HepG2 (cell line): Measurements from ENCODE around the gene LIFR. TPM values are rescaled to one million over a fixed set of nuclear protein-coding genes. Genes with fewer than 3 reads are reported as not detected.

Experiments
- GFI1 ChIP-seq: sonication (generic); formaldehyde crosslinking; IDR thresholded peaks from 2 replicates; pipeline ENCODE4 v1.5.0; 2020; ENCODE audit warnings: missing genetic modification reagents, mild to moderate bottlenecking, borderline replicate concordance
- HDAC1 ChIP-seq: sonication (generic); formaldehyde crosslinking; IDR thresholded peaks from 2 replicates; pipeline ENCODE4 v1.5.1; 2020; ENCODE audit warnings: mild to moderate bottlenecking, missing genetic modification reagents
- HNRNPLL ChIP-seq: fragments of 200-400 bp; formaldehyde crosslinking; IDR thresholded peaks from 2 replicates; pipeline ENCODE4 v1.6.1; 2017; ENCODE audit warnings: mild to moderate bottlenecking, low read depth, low read length; ENCODE audit not compliant: poor library complexity, severe bottlenecking
- MED8 ChIP-seq: sonication (generic); formaldehyde crosslinking; IDR thresholded peaks from 2 replicates; pipeline ENCODE4 v1.8.1; 2023; ENCODE audit warnings: mild to moderate bottlenecking, missing genetic modification reagents; ENCODE audit not compliant: insufficient replicate concordance
- POLR2AphosphoS5 ChIP-seq: IDR thresholded peaks from 2 replicates; pipeline ENCODE4 v1.6.1; 2012; ENCODE audit warnings: low read depth, low read length
- RNF2 ChIP-seq: fragments of 450-650 bp; conservative IDR thresholded peaks from 2 replicates; pipeline ENCODE4 v1.6.1; 2016; ENCODE audit warnings: low read depth
- SALL1 ChIP-seq: sonication (generic); formaldehyde crosslinking; IDR thresholded peaks from 2 replicates; pipeline ENCODE4 v1.8.0; 2022; ENCODE audit warnings: mild to moderate bottlenecking, missing genetic modification reagents
- SAP130 ChIP-seq: IDR thresholded peaks from 2 replicates; pipeline ENCODE4 v1.6.1; 2016; ENCODE audit warnings: low read depth
- SMAD1 ChIP-seq: sonication (generic); formaldehyde crosslinking; IDR thresholded peaks from 2 replicates; pipeline ENCODE4 v1.4.0; 2020; ENCODE audit warnings: missing genetic modification reagents, low read depth, mild to moderate bottlenecking, borderline replicate concordance
- TAF1 ChIP-seq: sonication (generic); formaldehyde crosslinking; IDR thresholded peaks from 2 replicates; pipeline ENCODE4 v1.4.0; 2020; ENCODE audit warnings: missing genetic modification reagents
- THYN1 ChIP-seq: sonication (generic); formaldehyde crosslinking; IDR thresholded peaks from 2 replicates; pipeline ENCODE4 v1.8.1; 2023; ENCODE audit warnings: low read depth, mild to moderate bottlenecking, moderate library complexity, missing genetic modification reagents, borderline replicate concordance
- ZFX ChIP-seq: sonication (generic); formaldehyde crosslinking; IDR thresholded peaks from 2 replicates; pipeline ENCODE4 v1.4.0; 2020; ENCODE audit warnings: mild to moderate bottlenecking, low read depth, missing genetic modification reagents, moderate library complexity
- ZNF496 ChIP-seq: sonication (generic); formaldehyde crosslinking; IDR thresholded peaks from 2 replicates; pipeline ENCODE4 v1.8.1; 2023; ENCODE audit warnings: mild to moderate bottlenecking, moderate library complexity, missing genetic modification reagents; ENCODE audit not compliant: insufficient replicate concordance
- ZNF530 ChIP-seq: sonication (generic); formaldehyde crosslinking; IDR thresholded peaks from 2 replicates; pipeline ENCODE4 v1.5.0; 2020; ENCODE audit warnings: low read depth, mild to moderate bottlenecking, missing genetic modification reagents
- ZNF713 ChIP-seq: sonication (generic); formaldehyde crosslinking; IDR thresholded peaks from 2 replicates; pipeline ENCODE4 v1.4.0; 2020; ENCODE audit warnings: mild to moderate bottlenecking, missing genetic modification reagents
- ZNF816 ChIP-seq: sonication (generic); formaldehyde crosslinking; IDR thresholded peaks from 2 replicates; pipeline ENCODE4 v1.8.0; 2022; ENCODE audit warnings: missing genetic modification reagents, mild to moderate bottlenecking, borderline replicate concordance
- polyA plus RNA-seq, 8 experiments: library from polyadenylated mRNA; depleted of rRNA in 3 of 8; stranded (reverse) in 7 of 8; unstranded in 1 of 8; fragments of >200 nt; fragmentation: Illumina TruSeq in 4 of 8; extraction: Trizol in 4 of 8; gene quantifications; 2 replicates each; pipeline versions ENCODE4 v1.2.1 to v1.2.3, GENCODE V29; 2011 to 2016; ENCODE audit warnings: low read depth in 4 of 8, missing spikeins in 1 of 8, mixed read lengths in 1 of 8; ENCODE audit not compliant: insufficient read depth in 1 of 8
- total RNA-seq, 5 experiments: library from RNA; depleted of rRNA; stranded (reverse); fragments of >200 nt; fragmentation: Illumina TruSeq; extraction: Trizol; gene quantifications; 2 replicates each; pipeline ENCODE4 v1.2.3, GENCODE V29; 2016; ENCODE audit warnings: low read depth in 1 of 5
- TF ChIP-seq, protein P1 (sequence below): IDR thresholded peaks from 2 replicates; pipeline ENCODE4 v1.6.1; 2016; ENCODE audit warnings: missing compliant biosample characterization, missing genetic modification reagents, borderline replicate concordance
- TF ChIP-seq, protein P2 (sequence below): sonication (generic); formaldehyde crosslinking; IDR thresholded peaks from 2 replicates; pipeline ENCODE4 v1.4.0; 2020; ENCODE audit warnings: mild to moderate bottlenecking, missing genetic modification reagents
- TF ChIP-seq, protein P3 (sequence below): fragments of 450-650 bp; IDR thresholded peaks from 2 replicates; pipeline ENCODE4 v1.6.1; 2017
- TF ChIP-seq, protein P4 (sequence below): IDR thresholded peaks from 2 replicates; pipeline ENCODE4 v1.6.1; 2018; ENCODE audit warnings: missing genetic modification reagents, mild to moderate bottlenecking, missing compliant biosample characterization

LIFR gene
- total and polyA plus RNA-seq, 2 of the 13 experiments (the other 11 are each of a cell fraction or from before 2014, with no cell fraction given): 6.3 to 25.2 TPM

DNA sequence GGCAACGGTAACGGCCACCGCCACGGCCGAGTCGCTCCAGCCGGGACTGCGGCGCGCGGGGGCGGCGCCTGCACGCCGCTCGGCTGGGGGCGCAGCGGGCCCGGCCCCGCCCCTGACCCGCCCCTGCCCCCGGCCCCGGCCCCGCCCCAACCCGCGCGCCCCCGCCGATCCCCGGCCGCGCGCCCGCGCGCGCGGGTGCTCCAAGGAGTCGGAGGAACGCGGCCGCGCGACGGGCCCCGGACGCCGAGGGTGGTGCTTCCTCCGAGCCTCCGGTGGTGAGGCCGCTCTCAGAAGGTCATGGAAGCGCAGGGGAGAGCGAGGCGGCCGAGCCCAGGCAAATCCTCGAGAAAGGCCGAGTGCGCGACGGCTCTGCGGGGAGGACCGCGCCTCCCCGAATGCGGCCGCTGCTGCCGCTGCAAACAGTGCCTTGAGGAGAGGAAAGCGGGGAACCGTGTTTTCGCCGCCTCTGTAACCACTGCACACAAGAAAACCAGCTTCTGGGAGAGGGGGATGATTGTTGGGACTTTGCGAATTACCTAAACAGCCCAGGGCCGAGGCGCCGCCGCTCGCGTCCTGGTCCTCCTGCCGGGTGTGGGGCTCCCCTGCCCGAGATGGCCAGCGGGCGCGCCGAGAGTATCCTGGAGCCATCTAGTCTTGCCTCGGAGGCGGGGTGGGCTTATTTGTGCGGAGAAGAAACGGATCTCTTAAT is at the start of gene LIFR (continued):
- peak; percentile 71; the same call in 1 of the 2 replicates for TF ChIP-seq ZNF816 (CRISPR knock-in tag)
- TF ChIP-seq SAP130 (CRISPR knock-in tag): peak; percentile 52
- peak; percentile 64 for TF ChIP-seq HDAC1 (CRISPR knock-in tag)
- TF ChIP-seq HNRNPLL: peak; percentile 49
- 0 out of 2 replicates have a peak, but pooled peaks have one; percentile 50 for TF ChIP-seq SMAD1 (CRISPR knock-in tag)
- peak; percentile 66 for TF ChIP-seq SALL1 (CRISPR knock-in tag)
- TF ChIP-seq ZNF713 (CRISPR knock-in tag): 0 out of 2 replicates have a peak, but pooled peaks have one; percentile 46
- no peak for TF ChIP-seq ZNF496
- TF ChIP-seq RNF2: peak; percentile 72; the same call in 1 of the 2 replicates
- TF ChIP-seq, protein P1, sequence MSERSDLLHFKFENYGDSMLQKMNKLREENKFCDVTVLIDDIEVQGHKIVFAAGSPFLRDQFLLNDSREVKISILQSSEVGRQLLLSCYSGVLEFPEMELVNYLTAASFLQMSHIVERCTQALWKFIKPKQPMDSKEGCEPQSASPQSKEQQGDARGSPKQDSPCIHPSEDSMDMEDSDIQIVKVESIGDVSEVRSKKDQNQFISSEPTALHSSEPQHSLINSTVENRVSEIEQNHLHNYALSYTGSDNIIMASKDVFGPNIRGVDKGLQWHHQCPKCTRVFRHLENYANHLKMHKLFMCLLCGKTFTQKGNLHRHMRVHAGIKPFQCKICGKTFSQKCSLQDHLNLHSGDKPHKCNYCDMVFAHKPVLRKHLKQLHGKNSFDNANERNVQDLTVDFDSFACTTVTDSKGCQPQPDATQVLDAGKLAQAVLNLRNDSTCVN (CRISPR knock-in tag): 0 out of 2 replicates have a peak, but pooled peaks have one; percentile 49
- no peak for TF ChIP-seq THYN1
- TF ChIP-seq TAF1: peak; percentile 87
- no peak for TF ChIP-seq ZNF530
- TF ChIP-seq, protein P2, sequence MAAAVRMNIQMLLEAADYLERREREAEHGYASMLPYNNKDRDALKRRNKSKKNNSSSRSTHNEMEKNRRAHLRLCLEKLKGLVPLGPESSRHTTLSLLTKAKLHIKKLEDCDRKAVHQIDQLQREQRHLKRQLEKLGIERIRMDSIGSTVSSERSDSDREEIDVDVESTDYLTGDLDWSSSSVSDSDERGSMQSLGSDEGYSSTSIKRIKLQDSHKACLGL (CRISPR knock-in tag): 0 out of 2 replicates have a peak, but pooled peaks have one; percentile 25
- TF ChIP-seq ZFX: peak; percentile 88
- 0 out of 2 replicates have a peak, but pooled peaks have one; percentile 24 for TF ChIP-seq GFI1
- peak; percentile 59 for TF ChIP-seq POLR2AphosphoS5
- peak; percentile 16 for TF ChIP-seq MED8 (CRISPR knock-in tag)
- TF ChIP-seq, protein P3, sequence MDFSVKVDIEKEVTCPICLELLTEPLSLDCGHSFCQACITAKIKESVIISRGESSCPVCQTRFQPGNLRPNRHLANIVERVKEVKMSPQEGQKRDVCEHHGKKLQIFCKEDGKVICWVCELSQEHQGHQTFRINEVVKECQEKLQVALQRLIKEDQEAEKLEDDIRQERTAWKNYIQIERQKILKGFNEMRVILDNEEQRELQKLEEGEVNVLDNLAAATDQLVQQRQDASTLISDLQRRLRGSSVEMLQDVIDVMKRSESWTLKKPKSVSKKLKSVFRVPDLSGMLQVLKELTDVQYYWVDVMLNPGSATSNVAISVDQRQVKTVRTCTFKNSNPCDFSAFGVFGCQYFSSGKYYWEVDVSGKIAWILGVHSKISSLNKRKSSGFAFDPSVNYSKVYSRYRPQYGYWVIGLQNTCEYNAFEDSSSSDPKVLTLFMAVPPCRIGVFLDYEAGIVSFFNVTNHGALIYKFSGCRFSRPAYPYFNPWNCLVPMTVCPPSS: no peak
- TF ChIP-seq, protein P4, sequence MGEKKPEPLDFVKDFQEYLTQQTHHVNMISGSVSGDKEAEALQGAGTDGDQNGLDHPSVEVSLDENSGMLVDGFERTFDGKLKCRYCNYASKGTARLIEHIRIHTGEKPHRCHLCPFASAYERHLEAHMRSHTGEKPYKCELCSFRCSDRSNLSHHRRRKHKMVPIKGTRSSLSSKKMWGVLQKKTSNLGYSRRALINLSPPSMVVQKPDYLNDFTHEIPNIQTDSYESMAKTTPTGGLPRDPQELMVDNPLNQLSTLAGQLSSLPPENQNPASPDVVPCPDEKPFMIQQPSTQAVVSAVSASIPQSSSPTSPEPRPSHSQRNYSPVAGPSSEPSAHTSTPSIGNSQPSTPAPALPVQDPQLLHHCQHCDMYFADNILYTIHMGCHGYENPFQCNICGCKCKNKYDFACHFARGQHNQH (CRISPR knock-in tag): peak; percentile 49; the same call in 1 of the 2 replicates
